Measurements from ENCODE around the gene MYH7B.

The MYH7B gene

DNA sequence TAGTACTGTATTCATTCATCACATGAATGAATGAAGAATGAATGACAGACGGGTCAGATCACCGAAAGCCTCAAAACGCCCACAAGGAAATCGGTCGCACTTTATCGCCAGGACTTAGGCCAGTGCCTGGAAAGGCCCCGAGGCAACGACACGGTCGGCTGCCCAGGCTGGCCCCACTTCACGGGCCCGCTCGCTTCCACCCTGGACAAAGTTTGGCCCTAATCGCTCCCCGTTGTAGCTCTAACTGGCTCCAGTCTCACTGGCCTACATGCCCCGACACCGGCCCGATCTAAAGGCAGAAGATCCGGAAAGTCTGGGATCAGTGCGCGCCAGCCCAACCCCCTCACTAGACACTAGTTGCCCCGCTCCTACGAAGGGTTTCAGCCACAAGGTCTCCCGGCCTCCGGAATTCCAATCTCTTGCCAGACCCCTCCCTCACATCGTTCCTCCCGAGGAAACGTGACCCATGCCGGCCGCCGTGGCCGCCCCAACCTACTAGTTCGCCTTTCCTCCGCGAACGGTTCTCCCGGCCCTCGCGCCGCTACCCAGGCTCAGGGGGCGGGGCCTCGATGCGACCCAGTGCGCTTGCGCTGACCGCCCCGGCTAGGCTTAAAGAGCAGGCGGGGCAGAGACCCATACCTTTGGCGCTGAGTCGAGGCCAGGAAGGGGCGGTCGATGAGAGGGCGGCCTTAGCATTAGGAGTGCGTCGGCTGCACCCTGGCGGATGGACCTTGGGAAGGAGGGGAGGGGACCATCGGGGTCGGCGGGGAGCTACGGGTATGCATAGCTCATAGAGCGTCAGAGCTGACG is at the start of gene MYH7B, which contains the start of gene GSS:
TSS of gene MYH7B (plus strand) at position 638 of the 810 bp plus-strand sequence. CDS start 22,138 bp downstream, outside the sequence.
TSS of gene GSS (minus strand) at position 576 of the 810 bp plus-strand sequence. CDS start 3,954 bp downstream, outside the sequence.
- DNase-seq (ENCODE audit: insufficient read length, low spot score), result peak; percentile 91
- peak; percentile 84 for FAIRE-seq

DNA sequence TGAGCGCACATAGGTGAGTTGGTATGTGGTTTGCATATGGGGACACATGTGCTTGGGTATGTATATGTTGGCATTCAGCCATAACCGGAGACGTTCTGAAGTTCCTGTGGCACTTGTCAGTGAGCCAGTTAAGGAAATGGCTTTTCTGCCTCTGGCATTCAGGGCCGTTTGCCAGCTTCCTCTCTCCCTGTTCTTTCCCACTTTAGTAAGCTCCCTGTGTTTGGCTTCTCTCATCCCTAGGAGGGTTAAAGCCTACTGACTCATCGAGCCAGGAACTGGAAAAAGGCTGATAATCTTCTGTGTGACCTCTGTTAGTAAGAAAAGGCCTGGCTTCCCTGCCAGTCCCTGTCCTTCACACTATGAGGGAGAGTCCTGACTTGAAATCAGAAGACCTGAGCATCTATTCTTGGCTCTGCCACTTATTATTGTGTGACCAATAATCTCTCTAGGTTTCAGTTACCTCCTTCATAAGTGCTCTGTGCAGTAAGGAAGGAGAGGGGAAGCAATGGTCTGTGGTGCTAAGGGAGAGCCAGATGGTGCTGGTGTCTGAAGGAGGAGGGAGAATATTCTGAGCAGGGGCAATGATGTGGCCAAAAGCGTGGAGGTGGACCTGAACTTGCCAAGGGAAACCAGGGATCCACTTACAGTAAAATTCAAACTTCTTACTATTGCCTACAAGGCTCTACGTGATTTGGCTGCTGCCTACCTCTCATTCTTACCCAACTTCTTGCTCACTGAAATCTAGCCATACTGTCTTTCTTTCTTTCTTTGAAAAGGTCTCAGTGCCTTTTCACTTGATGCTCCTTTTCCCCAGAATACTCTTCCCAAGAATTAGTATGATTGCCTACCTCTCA is 47.8 kb upstream of the MYH7B start:
- DNase-seq (ENCODE audit: insufficient read length, low spot score), result no peak
- FAIRE-seq, result no peak

DNA sequence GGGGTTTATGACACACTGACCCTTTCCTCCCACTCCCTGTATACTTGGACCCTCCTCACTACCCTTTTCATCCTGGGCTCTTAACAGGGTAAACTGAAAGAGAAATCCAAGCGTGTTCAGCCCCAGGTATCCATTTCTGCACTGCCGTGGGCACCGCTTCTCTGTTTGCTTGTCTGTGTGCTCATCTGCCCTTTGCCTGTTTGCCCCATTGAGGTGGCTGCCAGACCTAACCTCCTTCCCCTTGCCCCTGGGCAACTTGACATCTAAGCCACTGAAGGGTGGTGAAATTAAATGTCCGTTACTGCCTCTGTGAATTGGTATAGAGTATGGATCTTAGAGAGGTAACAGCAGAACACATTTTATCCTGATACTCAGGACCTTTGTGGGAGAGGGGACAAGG is 40.5 kb upstream of the MYH7B start:
- DNase-seq (ENCODE audit: insufficient read length, low spot score) (no peak), FAIRE-seq (no peak)

DNA sequence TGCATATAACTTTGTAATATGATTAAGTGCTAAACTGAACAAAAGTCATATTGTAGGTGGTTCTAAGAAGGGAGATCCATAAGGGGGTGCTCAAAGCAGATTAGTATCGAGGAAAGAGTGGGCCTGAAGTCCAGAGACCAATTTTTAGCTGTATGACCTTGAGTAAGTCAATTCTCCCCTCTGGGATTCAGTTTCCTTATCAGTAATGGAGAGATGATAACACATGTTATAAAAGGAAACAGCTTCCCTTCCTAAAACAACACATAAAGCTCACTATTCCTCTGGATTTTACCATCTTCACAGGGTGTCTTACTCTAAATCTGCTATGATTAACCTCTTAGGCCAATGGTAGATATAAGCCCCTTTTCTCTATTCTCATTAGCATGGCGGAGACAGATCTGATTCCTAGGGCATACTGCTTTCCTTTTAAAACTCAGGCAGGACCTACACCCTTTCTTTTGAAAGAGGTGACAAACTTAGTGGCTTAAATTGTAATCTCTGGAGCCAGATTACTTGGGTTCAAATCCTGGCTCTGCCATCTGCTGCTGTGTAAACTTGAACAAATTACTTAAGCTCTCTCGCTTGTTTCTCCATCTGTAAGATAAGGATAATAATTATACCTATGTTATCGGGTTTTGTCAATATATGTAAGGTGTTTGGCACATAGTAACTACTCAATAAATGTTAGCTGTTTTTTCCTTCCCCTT is 39.8 kb upstream of the MYH7B start:
- DNase-seq (ENCODE audit: insufficient read length, low spot score), result no peak
- no peak for FAIRE-seq

DNA sequence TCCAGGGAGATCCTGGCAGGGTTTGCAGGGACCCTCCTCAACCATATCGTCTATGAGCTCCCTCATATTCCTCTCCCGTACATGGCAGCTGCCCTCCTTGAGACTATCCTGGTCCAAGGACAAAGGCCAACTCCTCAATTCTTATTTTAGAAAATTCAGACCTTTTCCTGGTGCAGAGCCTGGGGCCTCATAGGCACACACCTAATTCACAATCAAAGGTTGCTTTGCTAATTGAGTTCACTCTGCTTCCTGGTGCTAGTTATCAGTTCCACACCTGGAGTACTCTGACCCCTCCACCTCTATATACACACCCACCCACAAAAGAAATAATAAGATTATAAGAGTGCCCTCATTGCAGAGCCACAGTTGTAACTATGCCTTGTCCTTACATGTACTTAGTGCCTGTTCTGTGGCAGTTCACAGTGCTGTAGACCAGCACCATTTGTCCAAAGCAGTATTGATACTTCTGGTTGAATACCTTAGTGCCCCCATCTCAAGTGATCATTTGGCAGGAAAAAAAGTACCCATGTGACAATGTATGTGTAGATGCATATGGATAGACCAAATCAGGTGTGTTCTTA is 38.8 kb upstream of the MYH7B start:
- DNase-seq (ENCODE audit: insufficient read length, low spot score) (no peak), FAIRE-seq (no peak)

DNA sequence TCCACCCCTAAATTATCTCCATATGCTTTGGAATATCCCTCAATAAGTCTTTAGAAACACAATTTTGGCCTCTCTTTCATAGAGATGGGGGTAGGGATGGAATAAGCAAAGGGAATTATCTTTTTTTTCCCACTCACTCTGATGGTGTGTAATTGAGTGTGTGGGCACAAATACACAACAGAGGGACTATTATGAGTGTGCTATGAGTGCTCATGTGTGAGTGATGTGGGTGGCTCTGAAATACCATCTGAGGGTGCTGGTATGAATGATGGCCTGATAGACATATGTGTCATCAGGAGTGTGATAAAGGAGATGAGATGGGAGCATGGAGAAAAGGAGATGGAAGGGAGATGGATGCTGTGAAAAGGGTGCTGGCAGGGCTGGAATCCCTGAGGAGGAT is 35.6 kb upstream of the MYH7B start:
- DNase-seq (ENCODE audit: insufficient read length, low spot score), result no peak
- no peak for FAIRE-seq

DNA sequence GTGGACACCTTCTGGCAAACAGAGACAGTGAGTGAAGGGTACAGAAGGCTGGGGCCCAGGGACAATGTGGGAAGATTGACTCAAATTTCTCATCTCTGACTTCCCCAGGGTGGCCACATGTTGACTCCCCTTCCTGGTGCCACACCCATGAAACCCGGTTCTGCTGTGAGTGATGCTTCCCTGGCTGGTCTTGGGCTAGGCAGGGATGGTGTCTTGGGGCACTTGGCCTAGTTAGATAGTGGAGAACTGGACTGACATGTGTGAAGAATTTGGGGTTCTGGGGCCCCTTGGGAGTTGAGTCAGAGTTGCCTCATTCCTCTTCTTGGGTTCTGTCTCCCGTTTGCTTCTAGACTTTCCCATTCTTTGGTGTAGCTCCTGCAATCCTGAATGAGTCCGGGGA is 34.2 kb upstream of the MYH7B start:
- DNase-seq (ENCODE audit: insufficient read length, low spot score), result no peak
- no peak for FAIRE-seq

DNA sequence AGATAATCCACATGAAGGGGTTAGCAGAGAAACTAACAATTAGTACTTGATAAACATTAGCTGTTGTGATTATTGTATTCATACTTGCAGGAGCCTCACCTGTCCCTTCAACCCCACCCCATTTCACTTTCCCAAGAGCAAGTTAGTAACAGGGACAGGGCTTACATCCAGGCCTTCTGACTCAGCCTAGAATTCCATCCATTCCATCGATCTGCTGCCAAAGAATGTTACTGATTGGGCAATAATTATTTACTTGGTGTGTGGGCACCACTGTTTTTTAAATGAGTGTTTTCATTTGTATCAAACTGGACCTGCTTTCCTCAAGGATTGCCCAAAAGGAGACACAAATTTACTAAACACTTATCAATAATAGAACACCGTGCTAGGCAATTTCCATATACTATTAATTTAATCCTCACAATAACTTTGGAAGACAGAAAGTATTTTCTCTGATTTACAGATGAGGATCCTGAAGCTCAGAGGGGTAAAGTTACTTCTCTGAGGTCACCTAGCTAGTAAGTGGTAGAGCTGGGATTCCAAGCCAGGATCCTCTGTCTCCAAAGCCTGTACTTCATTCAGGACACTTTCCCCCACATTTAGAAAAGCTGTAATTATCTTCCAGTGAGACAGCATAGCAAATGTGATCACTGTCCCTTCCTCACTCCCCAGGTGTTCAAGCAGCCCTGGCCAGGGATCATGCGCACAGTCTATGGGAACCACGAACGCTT is 32.9 kb upstream of the MYH7B start:
- FAIRE-seq, result no peak
- no peak for DNase-seq (ENCODE audit: insufficient read length, low spot score)

DNA sequence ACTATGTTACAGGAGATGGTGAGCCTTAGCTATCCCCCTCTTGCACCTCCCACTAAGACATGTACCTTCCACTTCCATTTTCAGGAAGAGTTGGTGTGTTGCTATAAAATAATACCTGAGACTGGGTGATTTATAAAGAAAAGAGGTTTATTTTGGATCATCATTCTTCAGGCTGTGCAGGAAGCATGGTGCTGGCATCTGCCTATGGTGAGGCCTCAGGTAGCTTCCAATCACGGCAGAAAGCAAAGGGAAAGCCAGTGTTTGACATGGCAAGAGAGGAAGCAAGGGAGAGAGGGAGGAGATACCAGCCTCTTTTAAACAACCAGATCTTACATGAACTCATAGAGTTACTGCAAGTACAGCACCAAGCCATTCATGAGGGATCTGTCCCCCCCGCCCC is 32.3 kb upstream of the MYH7B start:
- DNase-seq (ENCODE audit: insufficient read length, low spot score) (no peak), FAIRE-seq (no peak)

DNA sequence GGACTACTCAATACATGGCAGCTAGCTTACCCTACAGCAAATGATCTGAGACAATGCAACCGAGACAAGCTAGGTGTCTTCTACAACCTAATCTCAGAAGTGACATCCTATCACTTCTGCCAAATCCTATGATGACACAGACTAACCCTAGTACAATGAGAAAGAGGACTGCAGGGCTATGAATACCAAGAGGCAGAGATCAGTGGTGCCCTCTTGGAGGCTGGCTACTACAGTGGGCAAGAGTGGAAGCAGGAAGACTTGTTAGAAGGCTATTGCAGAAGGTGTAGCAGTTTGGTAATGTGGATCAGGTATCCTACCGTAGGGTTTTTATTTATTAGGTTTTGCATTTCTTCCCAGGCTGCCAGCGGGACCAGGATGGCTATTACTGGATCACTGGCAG is 30.3 kb upstream of the MYH7B start:
- DNase-seq (ENCODE audit: insufficient read length, low spot score) (no peak), FAIRE-seq (no peak)

DNA sequence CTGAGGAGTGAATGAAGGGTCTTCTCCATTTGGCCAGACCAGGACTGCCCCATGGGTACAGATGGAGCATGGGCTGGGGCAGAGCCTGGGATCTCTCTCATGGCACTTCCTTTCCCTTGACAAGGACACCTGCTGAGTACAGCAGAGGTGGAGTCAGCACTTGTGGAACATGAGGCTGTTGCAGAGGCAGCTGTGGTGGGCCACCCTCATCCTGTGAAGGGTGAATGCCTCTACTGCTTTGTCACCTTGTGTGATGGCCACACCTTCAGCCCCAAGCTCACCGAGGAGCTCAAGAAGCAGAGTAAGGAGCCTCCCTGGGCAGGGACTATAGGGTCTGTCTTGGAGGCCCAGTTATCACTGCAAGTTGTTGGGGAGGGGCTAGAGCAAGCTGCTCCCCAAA is 29.7 kb upstream of the MYH7B start:
- FAIRE-seq (no peak), DNase-seq (ENCODE audit: insufficient read length, low spot score) (no peak)

DNA sequence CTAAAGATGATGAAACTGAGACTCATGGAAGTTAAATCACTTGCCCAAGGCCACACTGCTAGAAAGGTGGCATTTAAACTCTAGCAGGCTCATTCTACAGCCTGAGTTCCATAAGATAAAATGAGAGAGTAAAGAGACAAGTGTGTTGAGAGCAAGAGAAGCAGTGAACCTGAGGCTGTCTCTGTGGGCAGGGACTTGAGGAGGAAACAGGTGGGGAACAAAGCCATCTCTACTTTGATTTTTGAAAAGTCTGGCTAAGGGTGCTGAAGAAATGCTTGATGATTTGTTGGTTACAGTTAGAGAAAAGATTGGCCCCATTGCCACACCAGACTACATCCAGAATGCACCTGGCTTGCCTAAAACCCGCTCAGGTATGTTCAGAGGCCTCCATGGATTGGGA is 29.1 kb upstream of the MYH7B start:
- no peak for DNase-seq (ENCODE audit: insufficient read length, low spot score)
- FAIRE-seq, result no peak

DNA sequence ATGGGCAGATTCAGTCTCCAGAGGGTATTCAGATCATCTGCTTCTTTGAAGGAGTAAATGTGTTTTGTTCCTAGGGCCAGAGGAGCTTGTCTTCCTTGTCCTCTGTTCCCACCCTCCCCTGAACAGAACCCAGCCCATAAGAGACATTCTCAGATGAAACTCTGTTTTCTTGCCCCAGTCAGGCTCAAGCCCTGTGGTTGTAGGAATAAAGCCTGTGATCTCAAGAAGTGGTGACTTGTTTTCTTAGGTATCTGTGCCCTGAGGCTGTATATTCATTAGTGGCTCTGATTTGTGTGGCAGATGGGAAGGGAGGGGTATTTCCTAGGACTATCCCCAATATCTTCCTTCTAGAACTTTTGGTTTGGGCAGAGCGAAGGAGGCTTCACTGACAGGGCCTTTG is 27.9 kb upstream of the MYH7B start:
- DNase-seq (ENCODE audit: insufficient read length, low spot score) (no peak), FAIRE-seq (no peak)

DNA sequence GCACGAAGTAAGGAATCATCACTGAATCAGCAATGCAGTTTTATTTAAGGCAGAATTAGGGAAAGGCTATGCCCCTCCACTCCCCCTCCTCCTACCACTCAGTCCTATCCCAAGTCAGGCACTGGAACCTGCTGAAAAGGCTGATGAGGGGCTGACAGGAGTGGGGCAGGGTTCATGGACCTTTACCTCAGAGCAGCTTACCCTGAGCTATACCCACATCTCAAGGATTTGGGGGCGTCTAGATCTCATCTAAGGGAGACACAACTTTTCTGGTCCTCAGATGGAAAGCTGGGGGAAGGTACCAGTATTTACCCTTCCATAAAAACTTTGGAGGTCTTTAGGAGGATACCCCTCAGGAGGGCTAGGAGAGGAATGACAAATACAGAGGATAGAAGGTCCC is 27.3 kb upstream of the MYH7B start:
- FAIRE-seq, result no peak

DNA sequence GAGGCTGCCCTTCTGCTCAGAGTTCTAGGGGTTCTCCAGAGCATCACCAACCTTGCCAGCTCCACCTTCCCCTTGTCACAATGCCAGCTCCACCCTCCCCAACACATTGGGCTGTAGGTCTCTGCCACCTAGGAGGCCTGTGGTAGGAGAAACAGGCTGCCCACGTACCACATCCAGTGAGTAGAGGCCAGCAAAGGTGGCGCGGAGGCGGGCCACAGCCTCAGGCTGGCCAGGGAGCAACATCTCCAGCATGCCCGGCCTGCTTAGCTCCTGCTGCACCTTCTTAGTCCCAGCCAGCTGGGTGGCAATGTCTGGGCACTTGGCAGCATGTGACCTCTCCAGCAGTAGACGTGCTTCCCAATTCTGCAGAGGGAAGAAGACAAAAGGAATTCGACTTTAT is 23.9 kb upstream of the MYH7B start:
- FAIRE-seq, result no peak
- DNase-seq (ENCODE audit: insufficient read length, low spot score), result no peak

More for the DNA sequence above, 27.3 kb upstream of the MYH7B start:
- DNase-seq (ENCODE audit: insufficient read length, low spot score), result no peak

DNA sequence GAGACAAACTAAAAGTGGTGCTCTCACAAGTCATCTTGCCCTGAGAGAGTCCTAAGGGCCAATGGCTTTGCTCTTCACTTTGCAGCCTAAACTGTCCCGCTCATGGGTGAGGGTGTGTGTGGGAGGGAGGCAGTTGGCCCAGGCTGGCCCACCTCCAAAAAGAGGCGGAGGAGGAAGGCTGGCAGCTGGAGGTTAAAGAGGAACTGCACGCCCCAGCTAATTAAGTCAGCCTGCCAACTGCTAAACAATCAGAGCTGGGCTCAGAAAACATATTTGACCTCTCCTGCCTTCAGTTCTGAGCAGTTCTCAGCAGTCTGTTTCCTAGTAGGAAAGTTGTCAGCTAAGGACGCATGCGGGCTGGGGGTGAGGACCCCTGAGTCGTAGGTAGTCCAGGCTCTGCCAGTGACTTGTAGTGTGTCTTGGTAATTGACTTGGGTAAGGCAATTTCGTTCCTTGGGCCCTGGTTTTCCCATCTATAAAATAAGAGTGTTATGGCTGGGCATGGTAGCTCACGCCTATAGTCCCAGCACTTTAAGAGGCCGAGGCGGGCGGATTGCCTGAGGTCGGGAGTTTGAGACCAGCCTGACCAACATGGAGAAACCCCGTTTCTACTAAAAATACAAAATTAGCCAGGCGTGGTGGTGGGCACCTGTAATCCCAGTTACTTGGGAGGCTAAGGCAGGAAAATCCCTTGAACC is 17.1 kb upstream of the MYH7B start:
- DNase-seq (ENCODE audit: insufficient read length, low spot score) (no peak), FAIRE-seq (no peak)

DNA sequence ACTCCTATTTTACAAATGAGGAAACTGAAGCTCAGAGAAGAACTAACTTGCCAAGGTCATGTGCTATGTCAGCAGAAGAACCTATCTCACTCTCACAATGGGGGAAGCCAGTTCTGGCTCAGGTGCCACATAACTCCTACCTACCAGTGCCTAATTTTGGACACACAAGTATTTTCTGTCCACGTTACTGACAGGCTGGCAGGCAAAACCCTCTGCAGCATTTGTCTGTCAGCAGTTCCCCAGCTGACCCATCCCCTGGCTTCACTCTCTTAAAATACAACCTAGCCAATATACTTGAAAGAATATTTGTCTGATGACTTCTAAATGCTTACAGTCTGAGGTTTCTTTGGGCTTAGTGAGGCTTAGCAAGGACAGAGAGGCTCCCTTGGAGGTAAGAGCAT is 15.6 kb upstream of the MYH7B start:
- DNase-seq (ENCODE audit: insufficient read length, low spot score) (no peak), FAIRE-seq (no peak)

DNA sequence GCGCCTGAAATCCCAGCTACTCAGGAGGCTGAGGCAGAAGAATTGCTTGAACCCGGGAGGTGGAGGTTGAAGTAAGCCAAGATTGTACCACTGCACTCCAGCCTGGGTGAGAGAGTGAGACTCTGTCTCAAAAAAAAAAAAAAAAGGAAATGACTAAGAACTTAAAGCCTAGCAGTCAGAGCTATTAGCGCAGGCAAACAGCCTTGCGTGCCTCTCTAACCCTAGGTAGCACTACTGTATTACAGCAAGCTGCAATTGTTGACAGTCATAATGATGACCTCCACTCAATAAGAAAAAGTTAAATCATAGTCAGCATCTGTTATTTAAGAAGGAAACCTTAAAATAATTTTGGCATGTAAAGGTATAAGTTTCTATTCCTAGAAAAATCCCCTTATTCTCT is 14.4 kb upstream of the MYH7B start:
- FAIRE-seq (no peak), DNase-seq (ENCODE audit: insufficient read length, low spot score) (no peak)

DNA sequence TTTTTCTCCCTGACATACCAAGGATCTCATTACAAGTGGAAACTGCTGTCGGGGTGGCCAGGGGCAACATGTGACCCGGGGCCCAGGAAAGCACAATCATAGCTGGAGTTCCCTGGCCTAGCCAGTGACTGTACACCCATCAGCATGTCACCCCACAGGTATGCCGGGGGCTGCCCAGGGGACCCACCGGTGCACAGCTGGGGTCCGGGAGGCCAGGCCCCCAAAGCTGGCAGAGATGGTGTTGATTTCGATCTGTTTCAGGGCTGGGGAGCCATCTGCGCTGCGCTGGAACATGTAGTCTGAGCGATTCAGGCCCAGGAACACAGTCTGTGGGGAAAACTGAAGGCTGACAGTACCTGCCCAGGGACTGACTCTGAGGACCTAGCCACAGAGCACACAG is 13.4 kb upstream of the MYH7B start:
- FAIRE-seq, result no peak
- DNase-seq (ENCODE audit: insufficient read length, low spot score), result no peak
